GM19193 (cell line): Measurements from ENCODE around the gene EDA2R.

Source experiments
- POLR2A ChIP-seq: IDR thresholded peaks from 4 replicates; pipeline ENCODE4 v1.6.1; 2011; ENCODE audit not compliant: insufficient read depth, insufficient read length; ENCODE audit errors: extremely low read depth

EDA2R gene, protein sequence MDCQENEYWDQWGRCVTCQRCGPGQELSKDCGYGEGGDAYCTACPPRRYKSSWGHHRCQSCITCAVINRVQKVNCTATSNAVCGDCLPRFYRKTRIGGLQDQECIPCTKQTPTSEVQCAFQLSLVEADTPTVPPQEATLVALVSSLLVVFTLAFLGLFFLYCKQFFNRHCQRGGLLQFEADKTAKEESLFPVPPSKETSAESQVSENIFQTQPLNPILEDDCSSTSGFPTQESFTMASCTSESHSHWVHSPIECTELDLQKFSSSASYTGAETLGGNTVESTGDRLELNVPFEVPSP

DNA sequence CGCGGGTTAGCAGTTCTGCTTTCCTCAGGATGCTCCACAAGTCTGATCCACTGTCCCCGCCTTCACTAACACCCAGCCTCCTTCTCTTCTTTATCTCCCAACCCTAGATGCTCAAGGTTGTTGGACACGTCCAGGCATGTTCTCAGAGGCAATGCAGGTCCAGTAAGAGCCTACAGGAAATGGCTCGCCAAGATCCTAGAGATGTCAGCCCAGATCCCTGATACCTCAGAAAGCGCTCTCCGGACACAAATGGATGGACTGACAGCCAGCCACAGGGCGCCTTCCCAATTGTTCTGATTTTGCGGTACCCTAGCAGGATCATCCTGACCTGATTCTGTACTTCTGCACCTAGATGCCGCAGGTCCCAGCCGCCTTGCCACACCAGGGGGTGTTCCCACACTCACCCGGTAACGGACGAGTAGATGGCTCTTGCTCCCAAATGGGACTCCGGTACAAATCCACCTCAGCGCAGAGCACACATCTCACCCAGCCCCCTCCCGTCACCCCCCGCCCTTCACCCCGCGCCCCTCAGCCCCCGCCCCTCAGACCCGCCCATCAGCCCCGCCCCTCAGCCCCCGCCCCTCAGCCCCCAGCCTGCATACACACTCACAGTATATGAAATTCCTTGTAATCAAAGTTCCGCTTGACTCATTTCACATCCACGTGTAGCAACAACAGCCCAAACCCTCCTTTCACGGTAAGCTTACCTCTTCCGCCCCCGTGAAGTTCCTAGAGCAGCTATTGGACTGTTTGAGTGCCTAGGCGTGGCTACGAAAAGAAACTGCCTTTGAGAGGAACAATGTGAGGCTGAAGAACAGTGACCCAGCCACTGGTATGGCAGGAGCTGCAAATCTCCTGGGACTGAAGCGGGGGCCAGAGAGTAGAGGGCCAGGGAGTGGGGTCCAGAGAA, at the start of gene EDA2R:
Gene EDA2R, minus strand, starts transcription at position 488 of the 910 bp plus-strand sequence. CDS start 23,058 bp downstream, outside the sequence.
- TF ChIP-seq POLR2A = peak; percentile 4

DNA sequence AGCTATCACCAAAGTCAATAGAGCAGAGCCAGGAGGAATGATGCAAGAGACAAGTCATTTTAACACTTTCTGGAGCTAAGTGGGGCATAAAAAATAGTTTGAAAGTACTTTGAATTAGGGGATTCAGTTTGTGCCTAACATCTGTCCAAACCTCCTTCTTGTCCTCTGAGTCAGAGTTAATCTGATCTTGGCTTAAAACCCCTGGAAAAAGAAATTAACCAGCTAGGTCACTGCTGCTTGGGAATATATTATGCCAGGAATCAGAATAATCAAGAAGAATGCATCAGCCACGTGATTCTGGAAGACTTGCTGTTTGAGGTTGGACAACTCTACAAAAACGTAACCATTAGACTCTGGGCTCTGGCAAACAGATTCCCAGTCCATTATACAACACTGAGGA, 45.3 kb upstream of the EDA2R start:
- no peak for TF ChIP-seq POLR2A

DNA sequence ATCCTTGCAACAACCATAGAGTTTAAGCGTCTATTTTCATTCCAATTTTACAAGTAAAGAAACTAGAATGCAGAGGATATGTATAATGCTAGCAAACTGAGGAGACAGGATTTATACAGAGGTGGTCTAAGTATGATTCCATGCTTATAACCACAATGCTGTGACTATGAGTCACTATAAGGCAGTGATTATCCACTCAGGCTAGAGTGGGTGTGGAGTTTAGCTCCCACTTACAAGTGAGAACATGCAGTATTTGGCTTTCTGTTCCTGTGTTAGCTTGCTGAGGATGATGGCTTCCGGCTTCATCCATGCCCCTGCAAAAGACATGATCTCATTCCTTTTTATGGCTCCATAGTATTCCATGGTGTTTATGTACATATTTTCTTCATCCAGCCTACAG, 41.6 kb upstream of the EDA2R start:
- TF ChIP-seq POLR2A = no peak

DNA sequence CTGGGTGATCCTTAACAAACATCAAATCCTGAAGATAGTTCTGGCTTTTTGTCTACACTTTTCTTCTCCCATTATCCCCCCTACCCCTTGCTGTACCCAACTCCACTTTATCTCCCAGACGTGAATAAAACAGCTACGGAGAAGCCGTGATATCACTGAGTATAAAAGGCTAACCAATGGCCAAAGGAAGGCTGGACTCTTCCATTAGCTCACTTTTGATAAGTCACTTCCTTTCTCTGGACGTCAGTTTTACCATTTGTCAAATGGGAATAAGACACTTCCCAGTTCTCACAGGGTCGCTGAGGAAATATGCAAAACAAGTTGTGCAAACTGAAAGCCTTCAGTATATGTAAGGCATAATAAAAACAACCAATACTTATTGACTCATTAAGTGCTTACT, 38.6 kb upstream of the EDA2R start:
- no peak for TF ChIP-seq POLR2A

DNA sequence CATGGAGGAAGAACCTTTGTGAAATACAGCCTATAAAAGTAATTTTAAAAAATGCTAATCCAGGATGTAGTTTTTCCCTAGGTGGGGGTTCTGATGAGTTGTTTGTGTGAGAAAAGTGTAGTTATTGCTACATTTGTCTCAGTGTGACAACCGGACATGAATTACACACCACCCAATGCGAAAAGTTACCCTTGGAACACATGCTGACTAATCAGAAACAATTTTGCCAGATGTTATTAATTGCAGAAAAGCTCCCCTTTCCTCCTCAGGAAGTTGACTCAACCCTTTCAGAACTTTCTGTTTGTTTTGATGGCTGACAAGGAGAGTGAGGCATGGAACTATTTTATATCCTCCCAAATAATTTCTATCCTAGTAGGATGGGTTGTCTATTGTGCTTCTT, 38.1 kb upstream of the EDA2R start:
- no peak for TF ChIP-seq POLR2A

DNA sequence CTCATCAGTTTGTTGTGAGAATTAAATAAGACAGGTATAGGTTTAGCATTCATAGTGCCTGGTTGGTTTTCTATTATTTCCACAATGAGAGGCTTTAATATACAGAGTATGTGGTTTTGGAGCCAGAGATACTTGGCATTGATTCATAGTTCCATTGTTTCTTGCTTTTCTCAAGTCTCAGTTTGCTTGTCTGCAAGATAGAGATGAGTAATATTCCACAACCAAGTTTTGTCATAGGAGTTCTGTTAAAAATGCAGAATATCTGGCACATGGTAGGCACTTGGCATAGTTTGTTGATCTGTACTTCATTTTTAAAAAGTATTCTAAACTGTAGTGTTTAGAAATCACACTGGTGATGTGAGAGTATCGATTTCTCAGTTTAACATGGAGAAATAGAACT, 37.5 kb upstream of the EDA2R start:
- no peak for TF ChIP-seq POLR2A

DNA sequence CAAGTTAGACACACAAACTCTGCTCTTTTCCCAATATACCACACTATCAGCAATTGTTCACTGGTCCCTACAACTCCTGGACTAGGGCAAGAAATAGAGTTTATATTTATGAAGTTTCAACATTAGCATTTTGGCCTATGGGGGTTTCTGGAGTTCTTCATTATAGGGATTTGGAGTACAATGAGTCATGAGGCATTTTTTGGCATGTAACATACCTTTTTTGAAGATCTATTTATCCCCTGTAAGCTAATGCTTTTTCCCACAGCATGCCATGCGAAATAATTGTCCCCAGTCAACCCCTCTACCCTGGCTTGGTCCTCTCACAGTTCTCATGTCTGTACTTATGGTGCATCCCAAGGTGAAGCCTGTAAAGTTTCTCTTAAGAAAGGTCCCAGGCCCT, 36.7 kb upstream of the EDA2R start:
- TF ChIP-seq POLR2A = no peak

DNA sequence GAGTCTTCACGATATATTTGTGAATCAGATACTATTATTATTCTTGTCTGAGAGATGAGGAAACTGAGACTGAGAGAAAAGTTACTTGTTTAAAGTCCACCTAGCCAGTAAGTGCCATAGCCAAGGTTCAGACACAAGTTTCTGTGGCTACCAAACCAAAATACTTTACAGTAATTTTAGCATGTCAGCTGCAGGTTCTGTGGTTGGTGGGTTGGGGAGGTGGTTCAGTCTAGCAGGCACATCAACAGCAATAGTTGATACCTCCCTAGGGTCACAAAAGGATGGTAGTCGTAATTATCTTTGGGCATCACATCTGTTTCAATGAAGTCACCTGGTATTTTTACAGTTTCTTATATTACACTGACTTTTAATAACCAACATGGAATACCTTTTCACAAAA, 35.6 kb upstream of the EDA2R start:
- TF ChIP-seq POLR2A = no peak

DNA sequence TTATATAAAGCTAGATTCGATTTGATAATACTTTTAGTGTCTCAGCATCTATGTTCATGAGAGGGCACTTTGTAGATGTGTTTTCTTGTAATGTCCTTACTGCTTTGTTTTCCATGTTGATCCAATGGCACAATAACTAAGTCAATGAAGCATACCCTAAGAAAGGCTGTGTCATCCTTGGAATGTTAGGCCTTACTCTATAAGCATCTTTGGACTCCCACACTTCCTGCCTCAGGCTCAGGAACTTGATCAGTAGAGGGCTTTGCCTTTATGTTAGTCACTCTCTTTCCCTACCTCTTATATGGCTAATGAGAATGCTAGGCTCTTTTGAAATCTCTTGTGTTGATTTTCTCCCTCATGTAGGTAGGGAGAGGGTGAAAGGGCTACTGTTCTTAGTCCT, 33.2 kb upstream of the EDA2R start:
- no peak for TF ChIP-seq POLR2A

DNA sequence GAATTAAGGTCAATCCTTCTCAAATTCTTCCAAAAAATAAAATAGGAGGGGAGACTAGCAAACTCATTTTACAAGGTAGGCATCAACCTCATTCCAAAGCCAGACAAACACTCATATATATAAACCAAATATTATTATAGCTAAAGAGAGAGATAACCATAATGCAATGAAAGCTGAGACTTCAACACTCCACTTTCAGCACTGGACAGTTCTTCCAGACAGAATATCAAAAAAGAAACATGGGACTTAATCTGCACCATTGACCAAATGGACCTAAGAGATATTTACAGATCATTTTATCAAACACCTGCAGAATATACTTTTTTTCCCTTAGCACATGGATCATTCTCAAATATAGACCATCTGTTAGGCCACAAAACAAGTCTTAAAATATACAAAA, 15.5 kb upstream of the EDA2R start:
- TF ChIP-seq POLR2A = no peak

DNA sequence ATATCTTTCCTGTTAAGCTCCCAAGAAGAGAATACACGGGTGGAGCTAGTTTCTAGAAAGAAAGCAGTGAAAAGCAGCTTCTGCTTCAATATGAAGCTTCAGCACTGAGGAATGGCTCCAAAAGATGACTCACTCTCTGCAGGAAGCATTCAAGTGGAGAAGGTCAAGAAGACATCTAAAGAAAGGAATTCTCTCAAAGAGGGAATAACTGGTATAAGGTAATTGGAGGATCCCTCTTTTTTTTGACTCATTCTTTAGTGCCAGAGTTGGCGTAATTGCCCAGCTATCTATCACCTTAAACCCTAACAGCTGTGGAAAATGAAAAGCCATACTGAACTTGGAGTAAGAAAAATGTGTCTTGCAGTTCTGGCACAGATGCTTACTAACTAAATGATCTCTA, 3.5 kb downstream of the EDA2R start:
- TF ChIP-seq POLR2A = no peak

DNA sequence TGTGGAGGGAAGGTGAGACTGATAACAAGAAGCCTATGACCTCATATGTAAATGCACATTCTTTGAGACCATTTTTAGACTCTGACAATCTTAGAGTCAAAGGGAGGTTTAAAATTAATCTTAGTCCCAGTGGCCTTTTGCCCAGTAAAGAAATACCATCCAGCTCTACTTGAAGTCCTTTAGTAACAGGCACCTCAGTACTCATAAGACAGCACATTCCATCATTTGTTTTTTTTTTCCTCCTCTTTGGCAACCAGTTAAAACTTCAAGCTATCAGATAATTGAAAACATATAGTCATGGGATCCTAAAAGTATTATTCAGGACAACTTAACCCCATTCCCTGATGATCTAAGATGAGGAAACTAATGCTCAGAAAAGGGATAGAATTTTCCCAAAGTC, 4.6 kb downstream of the EDA2R start:
- TF ChIP-seq POLR2A = no peak

DNA sequence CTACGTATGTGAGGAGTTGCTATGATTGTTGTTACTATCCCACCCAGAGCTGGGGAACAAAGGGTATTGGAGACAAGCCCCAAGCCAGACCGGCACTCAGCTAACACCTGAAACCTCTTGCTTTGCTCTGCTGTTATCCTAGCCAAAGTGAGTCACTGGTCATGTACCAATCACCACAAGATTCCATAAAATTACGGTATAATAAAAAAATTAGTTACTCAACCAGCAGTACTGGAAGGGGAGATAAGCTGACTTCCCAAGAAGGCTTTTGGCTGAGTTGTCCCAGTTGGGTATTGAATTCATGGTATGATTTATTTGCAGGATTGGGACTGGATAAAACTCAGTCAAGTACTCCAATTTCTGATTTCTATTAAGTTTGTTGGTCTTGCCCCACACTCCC, 5.3 kb downstream of the EDA2R start:
- no peak for TF ChIP-seq POLR2A

DNA sequence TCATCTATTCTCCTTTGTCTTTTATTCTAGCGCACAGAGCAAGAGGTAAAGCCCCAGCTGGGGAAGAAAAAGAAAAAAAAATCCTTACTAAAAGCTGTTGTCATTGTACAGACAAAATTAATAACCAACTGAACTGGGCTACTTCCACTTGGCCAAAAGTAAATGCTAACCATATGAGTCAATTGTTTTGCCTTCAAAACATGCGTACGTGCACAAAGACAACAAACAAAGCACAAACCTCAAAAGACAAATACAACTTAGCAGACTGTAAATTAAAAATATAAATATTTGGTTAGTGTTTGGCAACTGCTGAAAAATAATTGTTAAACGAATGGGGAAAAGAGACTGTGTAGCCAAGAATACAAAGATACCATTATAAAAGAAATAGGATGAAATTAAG, 5.9 kb downstream of the EDA2R start:
- TF ChIP-seq POLR2A = no peak

DNA sequence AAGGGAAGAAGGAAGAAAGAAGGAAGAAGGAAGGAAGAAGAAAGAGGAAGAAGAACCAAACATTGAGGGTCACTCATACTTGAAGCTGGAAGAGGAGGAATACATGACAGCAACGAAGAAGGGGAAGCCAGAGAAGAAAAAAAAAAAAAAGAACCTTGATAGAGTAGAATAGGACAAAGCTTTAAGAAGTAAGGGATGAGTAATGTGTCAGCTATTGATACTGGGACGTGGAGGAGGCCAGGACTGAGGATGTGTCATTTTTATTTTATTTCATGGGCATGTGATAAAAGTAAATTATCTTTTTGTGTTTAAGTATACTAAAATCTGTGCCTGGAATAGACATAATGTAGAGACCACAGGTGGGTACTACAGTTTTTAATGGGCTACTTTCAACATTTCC, 6.4 kb downstream of the EDA2R start:
- no peak for TF ChIP-seq POLR2A

DNA sequence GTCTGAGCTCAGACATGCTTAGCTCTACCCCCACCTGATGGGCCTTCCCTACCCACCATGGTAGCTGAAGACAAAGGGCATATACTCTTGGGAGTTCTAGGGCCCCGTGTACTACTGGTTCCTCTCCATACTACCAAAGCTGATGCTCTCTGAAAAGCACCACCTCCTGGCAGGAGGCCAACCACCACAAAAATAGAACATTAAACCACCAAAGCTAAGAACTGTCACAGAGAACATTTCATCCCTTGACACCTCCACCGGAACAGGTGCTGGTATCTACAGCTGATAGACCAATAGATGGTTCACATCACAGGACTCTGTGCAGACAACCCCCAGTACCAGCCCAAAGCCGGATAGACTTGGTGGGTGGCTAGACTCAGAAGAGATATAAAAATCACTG, 13.4 kb downstream of the EDA2R start:
- TF ChIP-seq POLR2A = no peak
